Upper lobe of left lung (tissue), 6 donors: ENCODE results near the gene MSI1. TPM values are rescaled to one million over a fixed set of nuclear protein-coding genes. Genes with fewer than 3 reads are reported as not detected.

Experiments used
- ATAC-seq, 2 donors: fragments of 200-7000 bp; cut with Tn5 transposase; one replicate each; pipeline ENCODE4 v1.9.1; 2022; ENCODE audit warnings: mild to moderate bottlenecking in 2 of 2, moderate library complexity in 2 of 2; ENCODE audit not compliant: low FRiP score in 2 of 2
- DNase-seq, 2 donors: peaks; one replicate each; pipeline ENCODE4 v3.0.0-alpha.2; 2019 to 2020
- H3K27ac ChIP-seq, 4 donors: fragments of 200-600 bp; sonication (generic); one replicate each; pipeline ENCODE4 v1.5.1; 2016 to 2019
- H3K27me3 ChIP-seq, 4 donors: fragments of 200-600 bp; sonication (generic); one replicate each; pipeline ENCODE4 v1.5.1; 2017 to 2019
- H3K36me3 ChIP-seq, 4 donors: fragments of 200-600 bp; sonication (generic); one replicate each; pipeline ENCODE4 v1.5.1; 2016 to 2019
- H3K4me1 ChIP-seq, 4 donors: fragments of 200-600 bp; sonication (generic); one replicate each; pipeline ENCODE4 v1.5.1; 2018 to 2019
- H3K4me3 ChIP-seq, 4 donors: fragments of 200-600 bp; sonication (generic); one replicate each; pipeline ENCODE4 v1.5.1; 2017 to 2019; ENCODE audit warnings: mild to moderate bottlenecking in 2 of 4, moderate library complexity in 1 of 4
- H3K9me3 ChIP-seq, 4 donors: fragments of 200-600 bp; sonication (generic); one replicate each; pipeline ENCODE4 v1.5.1; 2018 to 2019
- EP300 ChIP-seq, 4 donors: sonication (generic); formaldehyde crosslinking; IDR thresholded peaks; one replicate each; pipeline ENCODE4 v1.5.1; 2017; ENCODE audit warnings: antibody characterized with exemption in 4 of 4, control low read depth in 2 of 4
- POLR2A ChIP-seq, 4 donors: fragments of 450-650 bp; IDR thresholded peaks; one replicate each; pipeline ENCODE4 v1.5.1; 2016 to 2017; ENCODE audit warnings: antibody characterized with exemption in 4 of 4, mild to moderate bottlenecking in 2 of 4
- POLR2AphosphoS5 ChIP-seq, 2 donors: sonication (generic); formaldehyde crosslinking; IDR thresholded peaks; one replicate each; pipeline ENCODE4 v1.5.1; 2017; ENCODE audit warnings: antibody characterized with exemption in 2 of 2
- WGBS, 2 donors: methylation state at CpG; one replicate each; pipeline ENCODE4 v1.1.5; 2017 to 2018; 5-methylcytosine and 5-hydroxymethylcytosine counted together
- small RNA-seq, 4 donors: library from RNA; depleted of rRNA; stranded (forward); fragments of <200 nt; gene quantifications; one replicate each; pipeline ENCODE3, GENCODE V24; 2016
- total RNA-seq, 6 donors: library from RNA; depleted of rRNA in 4 of 6; stranded (reverse); fragments of >200 nt in 4 of 6; gene quantifications; one replicate each; pipeline versions ENCODE4 v1.1.0 to v1.2.1, GENCODE V29; 2016 to 2021
- TF ChIP-seq, protein P1 (sequence below), 6 experiments: fragments of 450-650 bp in 4 of 6; fragments of 200-600 bp in 2 of 6; sonication (generic) in 2 of 6; IDR thresholded peaks; one replicate each; pipeline ENCODE4 v1.5.1; 2016 to 2019; ENCODE audit warnings: antibody characterized with exemption in 6 of 6
- donor health status: DM: no; HTN: no; CAD: no; lungs with moderate emphysema.
- donor health status: DM: no; HTN: yes; CAD: no; lungs with severe emphysema.

MSI1 gene
- total RNA-seq, 6 donors from 2014 or later: 0.43 to 0.91 (median 0.49) TPM; not detected in 1

DNA sequence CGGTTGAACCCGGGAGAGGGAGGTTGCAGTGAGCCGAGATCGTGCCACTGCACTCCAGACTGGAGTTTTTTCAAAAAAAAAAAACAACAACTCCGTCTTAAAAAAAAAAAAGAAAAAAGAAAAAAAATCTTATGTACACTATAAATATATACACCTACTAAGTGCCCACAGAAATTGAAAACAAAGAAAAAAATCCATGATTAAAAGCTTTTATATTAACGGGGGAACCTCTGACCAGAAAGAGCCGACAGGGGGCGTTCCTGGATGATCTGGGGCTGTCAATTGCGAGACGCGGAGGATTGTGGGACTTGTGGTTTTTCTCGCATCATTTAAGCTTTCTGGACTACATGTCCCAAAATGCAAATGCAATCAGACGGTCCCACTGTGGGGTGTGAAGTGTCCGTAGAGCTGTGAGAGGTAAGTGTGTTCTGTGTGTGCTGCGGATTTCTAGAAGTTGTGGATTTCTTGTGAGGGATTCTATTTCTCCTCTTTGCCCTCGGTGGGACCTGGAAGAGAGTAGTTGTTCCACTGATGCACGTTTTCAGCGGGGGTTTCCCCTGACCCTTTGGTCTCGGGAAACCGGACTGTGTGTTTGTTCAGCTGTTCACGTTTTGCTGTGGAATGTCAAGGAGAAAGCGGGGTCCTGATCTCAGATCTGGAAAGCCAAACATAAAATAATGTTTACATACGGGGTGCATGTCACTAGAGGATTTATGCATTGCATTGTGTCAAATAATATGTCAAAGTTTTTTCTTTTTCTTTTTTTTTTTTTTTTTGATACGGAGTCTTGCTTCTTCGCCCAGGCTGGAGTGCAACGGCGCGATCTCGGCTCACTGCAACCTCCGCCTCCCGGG, 66.8 kb downstream of the MSI1 start, which contains the start of gene SIRT4:
Gene SIRT4, plus strand, starts transcription at position 360 of the 854 bp plus-strand sequence. CDS start 1,241 bp downstream, outside the sequence.
- H3K36me3 ChIP-seq: no peaks in the 10 kb centered on the region
- H3K4me1 ChIP-seq: peaks cover 0 to 10% (median 5%) of the 10 kb centered on the region in 4 donors
- 10% methylated on average over 31 of the region's 31 CpGs for WGBS, 2 donors
- no peaks in the 10 kb centered on the region for H3K27me3 ChIP-seq
- peak within 1 kb of the TSS; percentile 42 to 76 (median 62) for H3K4me3 ChIP-seq
- DNase-seq: peak; percentile 36 to 95
- H3K27ac ChIP-seq: peak within 1 kb of the TSS; percentile 9 to 84 (median 62)
- peak; percentile 95 to 99 for ATAC-seq
- TF ChIP-seq EP300 (IDR thresholded peaks at IDR 0.05): no peak
- TF ChIP-seq, protein P1, sequence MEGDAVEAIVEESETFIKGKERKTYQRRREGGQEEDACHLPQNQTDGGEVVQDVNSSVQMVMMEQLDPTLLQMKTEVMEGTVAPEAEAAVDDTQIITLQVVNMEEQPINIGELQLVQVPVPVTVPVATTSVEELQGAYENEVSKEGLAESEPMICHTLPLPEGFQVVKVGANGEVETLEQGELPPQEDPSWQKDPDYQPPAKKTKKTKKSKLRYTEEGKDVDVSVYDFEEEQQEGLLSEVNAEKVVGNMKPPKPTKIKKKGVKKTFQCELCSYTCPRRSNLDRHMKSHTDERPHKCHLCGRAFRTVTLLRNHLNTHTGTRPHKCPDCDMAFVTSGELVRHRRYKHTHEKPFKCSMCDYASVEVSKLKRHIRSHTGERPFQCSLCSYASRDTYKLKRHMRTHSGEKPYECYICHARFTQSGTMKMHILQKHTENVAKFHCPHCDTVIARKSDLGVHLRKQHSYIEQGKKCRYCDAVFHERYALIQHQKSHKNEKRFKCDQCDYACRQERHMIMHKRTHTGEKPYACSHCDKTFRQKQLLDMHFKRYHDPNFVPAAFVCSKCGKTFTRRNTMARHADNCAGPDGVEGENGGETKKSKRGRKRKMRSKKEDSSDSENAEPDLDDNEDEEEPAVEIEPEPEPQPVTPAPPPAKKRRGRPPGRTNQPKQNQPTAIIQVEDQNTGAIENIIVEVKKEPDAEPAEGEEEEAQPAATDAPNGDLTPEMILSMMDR (IDR thresholded peaks at IDR 0.05): peak in 5 of 6 experiments; percentile 37 to 71 (median 65)
- peak in 1 of 2 donors; percentile 45 for TF ChIP-seq POLR2AphosphoS5 (IDR thresholded peaks at IDR 0.05)
- TF ChIP-seq POLR2A (IDR thresholded peaks at IDR 0.05): peak in 1 of 4 donors; percentile 41
- H3K9me3 ChIP-seq: no peaks in the 10 kb centered on the region

DNA sequence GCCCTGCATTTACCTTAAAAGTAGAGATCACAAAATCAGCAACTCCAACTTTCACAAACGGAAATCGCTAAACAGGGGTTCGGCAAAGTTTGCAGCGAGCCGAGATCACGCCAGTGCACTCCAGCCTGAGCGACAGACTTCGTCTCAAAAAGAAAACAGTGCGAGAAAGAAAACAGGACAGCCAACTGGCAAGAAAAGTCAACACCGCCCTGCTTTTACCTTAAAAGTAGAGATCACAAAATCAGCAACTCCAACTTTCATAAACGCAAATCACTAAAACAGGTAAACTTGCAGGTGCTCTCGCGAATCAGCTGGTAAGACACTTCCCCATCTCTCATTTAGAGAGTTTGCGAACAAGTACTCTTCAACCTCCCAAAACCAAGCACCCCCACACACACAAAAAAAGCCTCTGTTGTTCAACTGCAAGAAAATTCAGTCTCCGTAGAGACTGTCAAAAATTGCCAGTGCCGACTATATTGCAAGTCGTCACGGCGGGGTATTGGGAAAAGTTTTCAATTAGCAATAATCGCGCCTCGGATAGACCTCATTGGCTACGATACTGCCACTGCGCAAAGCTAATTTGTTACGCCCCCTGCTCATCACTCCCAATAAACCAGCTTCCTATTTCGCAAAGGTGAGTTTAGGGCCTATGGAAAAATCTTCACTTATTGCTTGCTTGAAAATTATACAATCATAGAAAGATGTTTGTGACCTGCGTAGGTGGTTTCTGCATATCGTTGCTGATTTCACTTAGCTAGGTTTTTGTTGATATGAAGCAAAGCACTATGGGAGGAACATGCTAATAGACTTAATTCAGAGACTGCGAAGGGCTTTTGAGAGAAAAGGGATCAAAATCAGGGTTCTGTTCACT, 76.1 kb downstream of the MSI1 start, which contains the start of gene RNU4-1:
Gene RNU4-1, minus strand, starts transcription at position 577 of the 871 bp plus-strand sequence.
- Histone ChIP-seq H3K9me3 (no peaks in the 10 kb centered on the region), H3K27ac (peak within 1 kb of the TSS; percentile 95 to 98 (median 97)), H3K4me3 (peak within 1 kb of the TSS; percentile 45 to 61 (median 58)), H3K36me3 (no peaks in the 10 kb centered on the region), H3K27me3 (no peaks in the 10 kb centered on the region), H3K4me1 (peaks cover 5 to 20% (median 9%) of the 10 kb centered on the region in 4 donors)
- peak in 1 of 2 donors; percentile 73 for DNase-seq
- TF ChIP-seq POLR2AphosphoS5 (IDR thresholded peaks at IDR 0.05): peak; percentile 89 to 93
- TF ChIP-seq, protein P1 (IDR thresholded peaks at IDR 0.05): no peak
- TF ChIP-seq POLR2A (IDR thresholded peaks at IDR 0.05): peak in 3 of 4 donors; percentile 58 to 84 (median 83)
- peak in 1 of 4 donors; percentile 50 for TF ChIP-seq EP300 (IDR thresholded peaks at IDR 0.05)
- peak; percentile 72 to 77 for ATAC-seq
- WGBS, 2 donors: 1 to 2% methylated on average over 29 of the region's 29 CpGs

DNA sequence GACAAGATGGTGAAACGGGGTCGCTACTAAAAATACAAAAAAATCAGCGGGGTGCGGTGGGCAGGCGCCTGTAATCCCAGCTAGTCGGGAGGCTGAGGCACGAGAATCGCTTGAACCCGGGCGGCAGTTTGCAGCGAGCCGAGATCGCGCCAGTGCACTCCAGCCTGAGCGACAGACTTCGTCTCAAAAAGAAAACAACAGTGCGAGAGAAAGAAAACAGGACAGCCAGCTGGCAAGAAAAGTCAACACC, 76.6 kb downstream of the MSI1 start:
- ATAC-seq (no peak), DNase-seq (peak in 1 of 2 donors; percentile 82)
- peaks cover 5 to 20% (median 9%) of the 10 kb centered on the region in 4 donors for H3K4me1 ChIP-seq
- TF ChIP-seq EP300 (IDR thresholded peaks at IDR 0.05) (no peak), POLR2A (IDR thresholded peaks at IDR 0.05) (no peak), POLR2AphosphoS5 (IDR thresholded peaks at IDR 0.05) (no peak)
- TF ChIP-seq, protein P1 (IDR thresholded peaks at IDR 0.05): no peak
- 0 to 1% methylated on average over 14 to 17 of the region's 17 CpGs for WGBS, 2 donors
- H3K36me3 ChIP-seq: no peaks in the 10 kb centered on the region
- no peaks in the 10 kb centered on the region for H3K27me3 ChIP-seq
- H3K9me3 ChIP-seq: no peaks in the 10 kb centered on the region
- peak overlapping the region; percentile 45 to 61 (median 58) for H3K4me3 ChIP-seq
- H3K27ac ChIP-seq: peak overlapping the region; percentile 95 to 98 (median 97)

Small RNA genes within 50 kb of the gene (small RNA-seq; reads per million reads assigned to genes)
- gene RNU4-1: 1,022 to 4,171 (median 1,973) reads per million in 4 donors
- 631 to 1,404 (median 814) reads per million in 4 donors for gene RNU4-2
- gene RNU6-1088P: 0 reads per million in 4 donors

Other genes starting within 250 kb of the MSI1 start
- 100 to 1,000 TPM in 1 of 6 donors, 10 to 100 TPM in 5; 48.1 to 140 (median 69.6) TPM for gene GCN1, start 174.4 kb downstream of the MSI1 start, total RNA-seq
- gene RPLP0, start 168.1 kb downstream of the MSI1 start, total RNA-seq: 1,000 to 10,000 TPM; 1,008 to 2,508 (median 1,628) TPM
- 100 to 1,000 TPM in 4 of 6 donors, 10 to 100 TPM in 2; 67.8 to 210 (median 116) TPM for gene PXN, start 103.4 kb downstream of the MSI1 start, total RNA-seq
- gene RNU4-2, start 77.3 kb downstream of the MSI1 start, total RNA-seq: over 10,000 TPM in 1 of 6 donors, 1,000 to 10,000 TPM in 1, under 1 TPM in 4; under 0.01 to 11,449 (median under 0.01) TPM
- 1,000 to 10,000 TPM in 2 of 6 donors, under 1 TPM in 4; under 0.01 to 4,461 (median under 0.01) TPM for gene RNU4-1, start 75.9 kb downstream of the MSI1 start, total RNA-seq
- 1 to 10 TPM in 5 of 6 donors, under 1 TPM in 1; 1.00 to 5.2 (median 2.9) TPM for gene SIRT4, start 66.8 kb downstream of the MSI1 start, total RNA-seq
- gene PLA2G1B, start 41.4 kb downstream of the MSI1 start, total RNA-seq: 100 to 1,000 TPM in 2 of 6 donors, 10 to 100 TPM in 4; 10.5 to 412 (median 70.3) TPM
- gene COX6A1, start 68.9 kb upstream of the MSI1 start, total RNA-seq: 100 to 1,000 TPM; 131 to 733 (median 324) TPM
- gene TRIAP1, start 77.2 kb upstream of the MSI1 start, total RNA-seq: 10 to 100 TPM in 4 of 6 donors, 1 to 10 TPM in 1, not detected in 1; 5.2 to 21.1 (median 18.7) TPM
- gene GATC, start 77.3 kb upstream of the MSI1 start, total RNA-seq: 10 to 100 TPM; 11.8 to 35.6 (median 22.5) TPM
- 100 to 1,000 TPM in 4 of 6 donors, 10 to 100 TPM in 2; 74.5 to 127 (median 107) TPM for gene SRSF9, start 100.6 kb upstream of the MSI1 start, total RNA-seq
- gene DYNLL1, start 126.9 kb upstream of the MSI1 start, total RNA-seq: 100 to 1,000 TPM in 5 of 6 donors, 10 to 100 TPM in 1; 61.5 to 330 (median 176) TPM
- gene COQ5, start 160.0 kb upstream of the MSI1 start, total RNA-seq: 10 to 100 TPM in 5 of 6 donors, 1 to 10 TPM in 1; 7.5 to 26.0 (median 16.3) TPM
- gene RNF10, start 165.2 kb upstream of the MSI1 start, total RNA-seq: 100 to 1,000 TPM; 189 to 456 (median 243) TPM
- gene POP5, start 212.2 kb upstream of the MSI1 start, total RNA-seq: 10 to 100 TPM; 15.9 to 42.2 (median 33.9) TPM